NK-92 treated with Interleukin-12 subunit alpha and Interleukin-12 subunit beta, amount 100 ng/mL, for 24 hours (cell line): Measurements from ENCODE around the gene TBC1D14.

Experiments used
- DNase-seq: peaks from one replicate; lab custom pipeline; 2025; lab: John Stamatoyannopoulos, UW

TBC1D14 gene

DNA sequence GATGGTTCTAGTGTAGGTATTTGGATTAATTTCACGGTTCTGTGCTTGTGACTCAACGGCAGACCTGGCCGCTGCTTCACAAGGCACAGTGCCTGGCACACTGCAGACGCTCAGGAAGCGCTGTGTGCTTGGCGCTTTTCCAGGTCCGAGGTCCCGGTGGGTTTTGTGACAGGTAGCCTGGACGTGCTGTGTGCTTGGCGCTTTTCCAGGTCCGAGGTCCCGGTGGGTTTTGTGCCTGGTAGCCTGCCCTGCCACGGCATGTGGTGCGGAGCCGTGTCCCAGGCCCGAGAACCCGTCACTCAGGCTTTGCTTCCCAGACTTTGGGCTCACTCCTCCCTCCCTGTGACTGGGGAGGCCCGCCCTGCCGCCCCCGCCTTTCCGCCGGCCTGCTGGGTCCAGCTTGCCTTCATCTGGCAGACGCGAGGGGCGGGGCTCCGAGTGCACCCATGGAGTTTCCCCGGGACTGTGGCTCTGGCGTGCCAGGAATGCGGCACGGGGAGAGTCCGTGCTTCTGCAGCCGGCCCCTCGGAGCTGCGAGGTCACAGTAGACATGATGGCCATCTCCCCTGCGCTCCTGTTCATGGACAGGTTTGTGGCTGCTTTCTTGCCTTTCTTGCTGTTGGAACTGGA is 44.2 kb downstream of the TBC1D14 start:
- no peak for DNase-seq

DNA sequence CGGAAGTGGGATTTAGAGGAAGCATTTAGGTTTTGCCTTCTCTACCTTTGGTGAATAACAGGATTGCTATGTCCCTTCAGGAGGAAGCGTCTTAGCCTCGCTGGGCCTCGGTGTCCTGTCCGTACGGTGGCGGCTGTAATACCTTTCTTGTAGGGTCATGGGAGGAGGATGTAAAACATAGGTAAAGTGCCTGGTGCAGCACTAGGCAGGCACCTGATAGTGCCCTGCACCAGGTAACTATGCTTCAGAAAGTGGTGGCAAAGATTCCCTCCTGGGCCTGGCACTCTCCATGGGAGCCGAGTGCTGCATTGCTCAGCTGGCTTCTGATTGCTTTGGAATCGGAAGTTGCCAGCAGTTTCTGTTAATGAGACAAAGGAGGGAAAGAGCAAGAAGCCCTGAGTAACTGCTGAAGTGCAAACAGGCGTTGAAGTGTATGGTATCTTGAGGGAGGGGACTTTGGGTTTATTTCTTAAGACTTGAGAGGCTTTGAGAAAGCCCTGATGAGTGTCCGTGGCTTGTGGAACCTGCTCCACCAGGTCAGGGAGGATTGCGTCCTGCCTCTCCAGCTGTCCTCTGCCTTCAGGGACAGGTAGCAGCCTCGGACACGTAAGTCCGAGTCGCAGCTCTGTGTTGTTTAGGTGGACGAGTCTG is 45.8 kb downstream of the TBC1D14 start:
- DNase-seq, result no peak

DNA sequence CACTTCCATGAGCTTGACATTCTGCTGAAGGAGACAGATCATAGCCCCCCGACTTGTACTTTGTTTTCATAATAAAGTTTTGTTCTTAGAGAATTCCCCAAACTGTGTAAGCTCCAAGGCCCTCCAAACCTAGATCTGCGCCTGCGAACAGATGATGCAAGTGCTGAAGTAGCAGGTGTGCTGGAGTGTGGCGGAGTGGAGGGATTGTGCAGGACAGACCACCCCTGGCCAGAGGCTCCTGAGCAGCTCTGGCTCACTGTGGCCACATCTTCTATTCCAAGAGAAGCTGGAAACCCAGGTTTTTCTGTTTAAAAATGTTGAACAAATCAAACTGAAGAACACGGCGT is 46.4 kb downstream of the TBC1D14 start:
- no peak for DNase-seq

DNA sequence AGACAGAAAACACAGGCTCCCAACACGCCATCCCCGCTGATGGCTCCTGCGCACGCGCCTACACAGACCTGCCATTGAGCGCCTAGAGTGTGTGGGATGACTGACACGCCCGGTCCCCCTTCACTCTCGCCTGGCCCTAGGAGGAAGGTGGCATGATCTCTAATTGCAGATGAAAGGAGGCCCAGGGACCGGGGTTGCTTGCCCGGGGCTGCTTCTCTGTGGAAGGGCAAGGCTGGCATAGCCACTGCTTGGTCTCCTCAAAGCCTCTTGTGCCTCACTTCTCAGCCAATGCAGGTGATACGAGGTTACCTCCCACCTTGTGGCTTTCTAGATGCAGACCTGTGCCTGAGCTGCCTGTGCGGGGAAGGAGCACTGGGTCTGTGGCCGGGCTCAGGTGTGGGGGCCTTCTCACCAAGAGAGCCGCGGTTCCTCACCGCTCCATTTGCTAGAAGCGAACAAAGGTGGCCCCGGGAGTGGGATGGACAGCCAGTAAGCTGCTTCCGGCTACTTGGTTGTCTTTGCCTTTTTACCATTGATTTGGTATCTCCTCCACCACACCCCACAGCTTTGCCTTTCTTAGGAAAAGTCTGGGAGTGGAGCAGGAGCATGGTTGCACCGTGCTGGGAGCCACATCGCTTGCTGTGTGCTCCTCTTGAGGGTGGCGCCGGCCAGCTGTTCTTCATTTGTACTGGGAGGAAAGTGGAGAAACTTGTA is 47.0 kb downstream of the TBC1D14 start:
- DNase-seq, result no peak

DNA sequence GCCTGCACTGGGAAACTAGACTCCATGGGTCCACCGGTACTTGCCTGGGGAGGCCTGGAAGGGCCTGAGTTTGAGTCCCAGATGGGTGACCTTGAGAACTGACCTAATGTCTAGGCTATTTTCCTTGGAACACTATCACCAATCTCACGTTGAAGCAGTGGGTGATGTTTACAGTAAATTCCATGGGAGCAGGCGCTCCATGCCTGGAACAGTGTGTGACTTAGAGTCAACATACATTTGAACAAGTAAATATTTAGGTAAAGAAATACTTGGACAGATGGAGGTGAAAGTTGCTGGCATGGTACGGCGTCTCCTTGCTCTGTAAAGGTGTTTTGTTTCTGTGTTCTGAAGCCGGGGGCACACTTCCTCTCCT is 47.5 kb downstream of the TBC1D14 start:
- DNase-seq, result no peak

DNA sequence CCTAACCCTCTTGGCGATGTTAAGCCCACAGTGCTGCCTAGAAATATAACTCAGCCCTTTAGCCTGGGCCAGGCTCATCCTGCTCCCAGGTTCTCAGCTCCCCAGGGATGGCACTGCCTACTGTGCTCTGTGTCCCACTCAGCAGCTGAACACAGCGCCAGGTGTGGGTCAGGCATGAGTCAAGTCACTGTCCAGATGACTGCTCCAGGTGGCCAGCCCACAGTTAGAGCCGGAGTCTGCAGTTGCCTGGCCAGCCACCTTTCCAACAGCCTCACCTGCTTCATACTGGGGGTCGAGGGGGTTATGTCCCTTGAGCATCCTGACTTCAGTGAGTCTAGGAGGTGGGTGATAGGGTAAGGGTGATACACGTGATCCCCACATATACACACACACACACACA is 48.4 kb downstream of the TBC1D14 start:
- no peak for DNase-seq

DNA sequence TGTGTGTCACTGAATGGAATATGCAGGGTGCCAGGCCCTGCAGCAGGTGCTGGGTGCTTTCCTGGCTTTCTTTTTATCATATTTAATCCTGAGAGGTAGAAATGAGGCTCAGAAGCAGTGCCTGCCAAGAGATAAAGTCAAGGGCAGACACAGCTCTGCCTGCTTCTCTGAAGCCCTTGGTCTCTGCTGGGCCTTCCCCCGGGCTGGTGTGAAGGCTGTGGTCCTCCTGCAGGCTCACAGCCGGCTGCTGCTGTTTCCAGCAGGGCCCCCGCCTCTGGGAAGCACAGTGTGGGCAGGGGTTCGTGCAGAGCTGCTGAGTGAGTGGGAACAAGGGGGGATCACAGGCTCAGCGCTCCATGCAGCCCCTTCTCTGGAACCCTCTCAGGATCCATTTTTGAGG is 49.6 kb downstream of the TBC1D14 start:
- DNase-seq, result no peak

DNA sequence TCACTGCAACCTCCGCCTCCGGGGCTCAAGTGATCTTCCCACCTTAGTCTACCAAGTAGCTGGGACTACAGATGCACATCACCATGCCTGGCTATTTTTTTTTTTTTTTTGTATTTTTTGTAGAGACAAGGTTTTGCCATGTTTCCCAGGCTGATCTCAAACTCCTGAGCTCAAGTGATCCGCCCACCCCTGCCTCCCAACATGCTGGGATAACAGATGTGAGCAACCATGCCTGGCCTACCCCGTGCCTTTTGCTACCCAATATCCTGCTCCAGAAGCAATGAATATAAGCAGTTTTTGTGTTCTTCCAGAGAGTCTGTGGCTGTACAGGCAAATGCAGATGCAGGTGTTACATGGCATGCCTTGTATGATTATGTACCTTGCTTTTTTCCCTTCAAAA is 50.5 kb downstream of the TBC1D14 start:
- no peak for DNase-seq

DNA sequence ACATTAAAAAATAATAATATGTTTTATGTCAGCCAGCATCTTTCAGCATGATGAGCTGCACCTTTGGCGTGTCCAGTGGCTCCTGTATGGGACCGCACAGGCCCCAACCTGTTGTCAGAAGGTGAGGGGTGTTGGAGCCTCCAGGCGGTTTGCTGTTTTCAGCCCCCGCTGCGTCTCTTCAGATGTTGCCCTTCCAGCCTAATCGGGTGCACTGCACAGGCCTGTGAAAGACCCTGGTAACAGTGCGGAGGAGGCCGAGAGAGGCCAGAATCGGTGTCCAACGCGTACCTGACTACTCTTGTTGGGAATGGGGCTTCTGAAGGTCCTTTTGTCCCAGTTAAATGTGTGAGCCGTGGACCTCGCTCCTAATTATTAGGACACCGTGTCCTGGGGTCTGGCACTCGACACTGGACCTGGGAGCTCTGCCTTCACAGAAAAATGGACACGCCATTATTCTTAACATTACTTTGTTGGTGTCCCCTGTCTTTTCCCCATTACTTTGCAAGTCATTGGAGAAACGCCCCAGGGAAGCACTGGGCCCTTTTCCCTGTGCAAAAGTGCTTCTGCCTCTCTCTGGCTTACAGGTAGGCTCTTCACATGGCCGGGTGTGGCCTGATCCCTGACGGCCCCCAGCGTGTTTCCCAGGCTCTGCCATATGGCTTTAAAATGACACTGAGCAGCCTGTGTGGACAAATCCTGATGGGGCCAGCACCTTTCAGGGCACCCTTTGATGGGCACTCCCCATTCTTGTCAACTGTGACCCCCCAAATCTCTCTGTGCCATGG is 51.2 kb downstream of the TBC1D14 start:
- DNase-seq, result no peak

DNA sequence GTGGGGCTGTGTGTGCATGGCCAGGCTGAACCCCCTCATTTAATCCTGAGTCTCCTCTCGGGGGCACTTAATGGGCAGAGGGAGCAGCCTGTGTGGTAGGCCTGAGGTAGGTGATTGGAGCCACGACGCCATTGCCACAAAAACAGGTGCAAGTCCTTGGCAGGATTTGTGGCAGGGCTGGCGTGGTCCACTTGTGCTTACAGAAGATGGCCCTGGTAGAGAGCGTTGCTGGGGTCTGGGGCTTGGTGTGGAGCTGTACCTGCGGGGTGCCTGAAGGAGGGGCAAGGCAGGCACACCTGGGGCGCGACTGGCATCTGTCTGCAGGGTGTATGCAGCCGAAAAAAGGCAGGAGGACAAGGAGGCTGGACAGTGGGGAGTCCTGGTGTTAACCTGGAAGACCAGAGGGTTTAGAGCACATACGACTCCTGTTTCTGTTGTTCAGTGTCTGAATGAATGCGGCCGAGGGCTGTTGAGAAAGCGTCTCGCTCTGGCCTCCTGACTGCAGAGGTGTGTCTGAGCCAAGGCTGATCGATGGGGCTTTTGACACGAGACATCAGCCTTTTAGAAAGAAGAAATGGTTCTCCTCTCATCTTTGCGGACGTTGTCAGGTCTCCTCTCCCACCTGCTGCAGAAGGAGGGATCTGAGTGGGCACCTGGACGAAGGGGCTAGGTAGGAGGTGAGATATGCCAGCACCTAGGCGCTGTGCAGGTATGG is 52.0 kb downstream of the TBC1D14 start:
- no peak for DNase-seq

DNA sequence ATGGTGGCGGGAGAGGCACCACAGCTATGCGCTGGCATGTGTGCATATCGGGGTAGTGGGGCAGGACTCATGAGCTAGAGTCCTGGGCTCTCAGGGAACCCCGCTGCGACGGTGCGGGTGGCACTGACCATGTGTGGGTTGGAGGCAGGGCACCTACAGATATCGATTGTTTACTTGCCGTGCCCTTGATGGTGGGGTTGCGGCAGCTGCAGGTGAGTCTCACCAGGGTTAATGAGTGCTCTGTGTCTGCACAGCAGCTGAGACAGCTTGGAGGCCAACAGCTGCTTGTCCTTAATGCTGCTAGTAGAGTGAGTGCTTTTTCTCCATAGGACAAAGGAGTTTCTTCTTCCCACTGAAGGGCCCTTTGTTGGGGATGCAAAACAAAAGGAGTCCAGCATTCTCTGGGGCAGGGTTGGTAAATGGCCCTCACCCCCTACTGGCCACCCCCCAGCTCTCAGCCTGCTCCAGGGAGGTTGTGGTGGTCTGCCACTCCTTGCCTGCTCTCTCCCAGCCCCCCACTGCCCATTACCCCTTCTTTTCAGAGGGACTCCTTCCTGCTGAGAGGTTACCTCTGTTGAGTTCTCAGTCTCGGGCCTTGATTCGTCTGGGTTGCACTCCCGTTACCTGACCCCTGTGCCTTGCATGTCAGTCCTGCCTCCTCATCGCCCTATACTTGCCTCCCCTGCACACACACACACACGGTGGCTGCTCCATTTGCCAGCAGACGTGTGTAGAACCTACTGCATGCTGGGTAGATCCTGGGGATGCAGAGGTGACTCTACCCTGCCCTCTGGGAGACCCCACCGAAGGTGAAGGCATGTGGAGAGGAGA is 52.8 kb downstream of the TBC1D14 start:
- no peak for DNase-seq

DNA sequence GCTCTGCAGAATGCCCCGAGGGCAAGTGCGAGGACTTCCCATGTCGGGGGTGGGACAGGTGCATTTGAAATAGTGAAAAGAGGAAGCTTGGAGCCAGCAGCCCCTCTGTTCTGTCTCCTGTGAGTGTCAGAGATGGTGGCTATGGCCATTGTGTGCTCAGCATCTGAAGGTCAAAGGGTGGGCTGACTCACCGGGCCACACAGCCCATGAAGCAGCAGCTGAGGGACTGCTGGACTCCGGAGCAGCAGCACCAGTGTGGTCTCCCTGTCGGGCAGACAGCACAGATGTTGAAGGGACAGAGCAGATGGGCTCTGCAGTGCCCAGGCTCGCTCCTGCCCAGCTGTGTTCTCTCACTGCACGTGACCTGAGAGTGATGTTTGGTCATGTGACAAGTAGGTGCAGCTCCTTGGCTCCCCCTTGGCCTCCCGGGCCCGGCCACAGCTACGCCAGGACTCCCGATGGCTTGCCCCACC is 53.5 kb downstream of the TBC1D14 start:
- no peak for DNase-seq

DNA sequence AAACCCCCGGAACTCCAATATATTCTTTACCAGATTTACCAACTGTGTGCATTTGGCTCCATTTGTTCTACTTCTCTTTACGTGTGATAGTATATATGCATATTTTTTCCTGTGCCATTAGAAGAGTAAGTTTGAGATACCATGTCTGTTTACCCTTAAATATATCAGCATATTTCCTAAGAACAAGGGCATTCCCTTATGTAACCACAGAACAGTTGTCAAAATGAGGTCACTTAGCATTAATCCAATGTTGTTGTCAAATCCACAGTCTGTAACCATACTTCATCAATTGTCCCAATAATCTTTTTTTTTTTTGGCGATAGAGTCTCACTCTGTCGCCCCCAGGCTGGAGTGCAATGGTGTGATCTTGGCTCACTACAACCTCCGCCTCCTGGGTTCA is 55.2 kb downstream of the TBC1D14 start:
- DNase-seq, result no peak

DNA sequence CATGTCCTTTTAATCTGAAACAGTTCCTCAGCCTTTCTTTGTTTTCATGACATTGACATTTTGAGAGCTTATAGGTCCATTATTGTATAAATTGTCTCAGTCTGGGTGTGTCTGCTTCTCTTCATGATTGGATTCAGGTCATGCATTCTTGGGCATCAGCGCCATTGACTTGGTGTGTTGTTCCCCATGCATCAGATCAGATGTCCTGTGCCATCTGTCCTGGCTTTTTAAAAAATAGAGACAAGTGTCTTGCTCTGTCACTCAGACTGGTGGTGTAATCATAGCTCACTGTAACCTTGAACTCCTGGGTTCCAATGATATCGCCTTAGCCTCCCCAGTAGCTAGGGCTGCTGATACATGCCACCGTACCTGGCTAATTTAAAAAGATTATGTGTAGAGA is 55.7 kb downstream of the TBC1D14 start:
- no peak for DNase-seq

DNA sequence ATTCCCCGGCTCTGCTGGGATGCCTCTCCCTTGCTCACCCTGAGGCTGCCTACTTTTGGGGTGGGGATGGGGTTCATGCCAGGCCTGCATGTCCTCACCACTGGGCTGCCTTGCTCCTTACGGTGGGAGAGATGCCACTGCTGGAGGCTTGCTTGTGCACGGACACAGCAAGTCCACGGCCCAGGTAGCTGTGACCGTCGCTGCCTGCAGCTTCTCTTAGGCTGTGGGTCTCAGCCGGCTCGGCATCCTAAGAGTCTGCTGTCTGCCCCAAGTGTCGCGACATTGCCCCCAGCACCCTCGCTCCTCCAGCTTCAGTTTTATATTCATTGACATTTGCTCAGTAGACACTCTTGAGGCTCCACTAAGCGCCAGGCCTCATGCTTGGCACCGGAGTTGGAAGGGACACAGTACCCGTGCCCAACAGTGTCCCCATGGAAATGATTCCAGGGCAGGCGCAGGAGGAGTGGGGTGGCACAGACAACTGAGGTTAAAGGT is 58.3 kb downstream of the TBC1D14 start:
- DNase-seq, result no peak

DNA sequence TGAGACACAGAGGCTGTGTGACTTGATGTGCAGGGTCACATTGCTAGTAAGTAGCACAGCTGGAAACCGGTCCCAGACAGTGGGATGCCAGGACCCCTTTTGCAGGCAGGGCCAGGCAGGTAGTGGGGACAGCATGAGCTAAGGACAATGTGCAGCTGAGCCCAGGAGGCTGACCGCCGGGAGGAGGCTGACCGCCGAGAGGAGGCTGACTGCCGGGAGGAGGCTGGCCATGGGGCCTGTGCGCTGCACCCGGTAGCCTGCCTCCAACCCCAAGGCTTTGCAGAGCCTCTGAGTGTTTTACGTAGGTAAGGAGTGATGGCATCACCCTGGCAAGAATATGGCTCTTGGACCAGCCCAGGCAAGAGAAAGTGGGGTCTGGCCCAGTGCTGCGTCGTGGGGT is 58.9 kb downstream of the TBC1D14 start:
- no peak for DNase-seq

DNA sequence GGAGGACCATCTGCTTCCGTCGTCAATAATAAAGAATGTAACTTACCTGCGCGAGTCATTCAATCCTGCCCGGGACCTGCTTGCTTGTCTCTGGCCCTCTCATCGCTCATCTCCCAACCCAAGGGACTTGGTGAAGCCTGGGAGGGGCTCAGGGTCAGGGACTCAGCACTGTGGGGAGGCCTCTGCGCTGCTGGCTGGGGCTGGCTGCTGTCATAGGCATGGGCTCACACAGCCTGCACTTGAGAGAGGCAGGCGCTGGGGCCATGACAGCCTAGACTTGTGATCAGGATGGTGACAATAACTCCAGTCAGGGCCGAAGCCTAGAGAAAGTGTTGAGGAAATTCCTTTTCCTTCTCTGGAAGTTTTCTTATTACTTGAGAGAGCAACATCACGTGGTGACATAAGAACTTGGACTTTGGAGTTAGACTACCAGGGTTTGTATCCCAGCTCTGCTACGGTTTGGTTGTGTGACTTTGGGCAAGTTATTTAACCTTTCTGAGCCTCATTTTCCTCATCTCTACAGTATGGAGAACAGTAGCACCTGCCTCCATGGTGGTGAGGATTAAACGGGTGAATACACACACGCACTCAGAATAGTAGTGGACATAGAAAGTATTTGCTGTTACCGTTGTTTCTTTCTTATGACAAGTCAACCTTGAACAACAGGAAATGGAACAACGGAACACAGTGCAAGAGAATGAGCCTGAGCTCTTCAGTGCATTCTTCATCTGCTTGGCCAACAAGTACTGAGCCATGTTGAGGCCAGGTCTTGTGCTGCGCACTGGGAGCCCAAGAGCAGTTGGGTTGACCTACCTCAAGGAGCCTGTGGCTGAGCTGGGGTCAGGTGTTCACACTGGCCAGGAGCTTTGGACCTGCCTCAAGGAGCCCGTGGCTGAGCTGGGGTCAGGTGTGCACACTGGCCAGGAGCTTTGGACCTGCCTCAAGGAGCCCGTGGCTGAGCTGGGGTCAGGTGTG is 60.5 kb downstream of the TBC1D14 start:
- DNase-seq, result no peak

DNA sequence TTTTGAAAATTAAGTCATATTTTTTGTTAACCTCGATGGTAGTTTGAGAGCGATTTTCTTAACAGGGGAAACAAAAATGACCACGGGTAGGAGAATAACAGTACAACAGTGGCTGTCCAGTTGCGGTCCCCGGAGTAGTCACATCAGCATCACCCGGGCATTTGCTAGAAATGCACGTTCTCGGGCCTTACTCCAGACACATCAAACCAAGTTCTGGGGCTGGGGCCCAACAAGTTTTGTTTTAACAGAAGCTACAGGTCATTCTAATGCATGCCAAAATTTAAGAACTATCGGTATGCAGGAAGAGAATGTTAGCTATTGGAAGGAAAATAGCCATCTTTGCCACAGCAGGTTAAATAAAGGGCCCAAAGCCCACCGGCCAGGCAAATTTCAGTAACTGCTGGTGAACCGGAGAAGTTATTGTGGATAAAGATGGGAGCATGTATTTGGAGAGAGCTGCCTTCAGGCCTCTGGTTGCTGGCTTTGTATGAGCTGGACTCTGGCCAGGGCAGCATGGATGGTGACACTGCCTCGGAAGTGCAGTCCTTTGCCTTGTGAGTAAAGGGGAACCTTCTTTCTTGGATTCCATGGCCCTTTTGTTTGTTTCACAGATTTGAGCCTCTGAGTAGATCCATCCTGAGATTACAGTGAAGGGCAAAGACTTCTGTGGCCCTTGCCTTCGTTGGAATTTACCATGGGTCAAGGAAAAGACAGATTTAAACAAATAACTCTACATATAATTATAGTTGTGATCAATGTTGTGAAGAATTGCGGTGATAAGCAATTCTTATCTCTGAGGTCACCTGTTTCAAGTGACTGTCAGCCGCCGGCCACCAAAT is 62.1 kb downstream of the TBC1D14 start:
- DNase-seq, result no peak

DNA sequence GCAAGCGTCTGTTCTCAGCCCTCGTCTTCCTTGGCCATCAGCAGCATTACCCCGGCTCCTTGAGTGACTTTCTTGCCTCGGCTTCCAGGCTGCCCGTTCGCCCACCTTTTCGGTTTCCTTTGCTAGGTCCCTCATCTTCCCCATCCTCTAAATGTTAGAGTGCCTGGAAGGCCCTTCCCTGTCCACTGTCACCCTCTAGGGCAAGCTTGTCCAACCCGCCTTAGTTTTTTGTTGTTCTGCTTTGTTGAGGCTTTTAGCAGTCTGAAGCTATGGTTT is 62.7 kb downstream of the TBC1D14 start:
- no peak for DNase-seq
